HepG2 (cell line): ENCODE data around the gene ADI1. TPM values are rescaled to one million over a fixed set of nuclear protein-coding genes. Genes with fewer than 3 reads are reported as not detected.

Experiments
- CC2D1A ChIP-seq: sonication (generic); formaldehyde crosslinking; IDR thresholded peaks from 2 replicates; pipeline ENCODE4 v1.8.1; 2023; ENCODE audit warnings: mild to moderate bottlenecking, missing genetic modification reagents
- CCAR2 ChIP-seq: fragments of 200-400 bp; formaldehyde crosslinking; optimal IDR thresholded peaks from 2 replicates; pipeline ENCODE3; 2018; ENCODE audit warnings: low read depth, mild to moderate bottlenecking, low read length, moderate library complexity
- CHD4 ChIP-seq: fragments of 200-600 bp; sonication (generic); IDR thresholded peaks from 2 replicates; pipeline ENCODE4 v1.7.0; 2017; ENCODE audit warnings: mild to moderate bottlenecking, low read length, borderline replicate concordance
- FOXC1 ChIP-seq: sonication (generic); formaldehyde crosslinking; IDR thresholded peaks from 2 replicates; pipeline ENCODE4 v1.8.0; 2022; ENCODE audit warnings: mild to moderate bottlenecking, missing genetic modification reagents, borderline replicate concordance
- GATA4 ChIP-seq: sonication (generic); IDR thresholded peaks from 2 replicates; pipeline ENCODE4 v1.6.1; 2016; ENCODE audit warnings: antibody characterized with exemption, low read depth, borderline replicate concordance
- RELA ChIP-seq: sonication (generic); formaldehyde crosslinking; IDR thresholded peaks from 2 replicates; pipeline ENCODE4 v1.4.0; 2020; ENCODE audit warnings: missing genetic modification reagents
- RXRB ChIP-seq: IDR thresholded peaks from 2 replicates; pipeline ENCODE4 v1.6.1; 2016; ENCODE audit warnings: borderline replicate concordance, missing genetic modification reagents, missing compliant biosample characterization
- ZBTB7A ChIP-seq: sonication (generic); formaldehyde crosslinking; IDR thresholded peaks from 2 replicates; pipeline ENCODE4 v1.8.0; 2022; ENCODE audit warnings: mild to moderate bottlenecking, missing genetic modification reagents
- ZNF260 ChIP-seq: sonication (generic); formaldehyde crosslinking; IDR thresholded peaks from 2 replicates; pipeline ENCODE4 v1.4.0; 2020; ENCODE audit warnings: missing genetic modification reagents, low read depth, mild to moderate bottlenecking, borderline replicate concordance
- ZNF264 ChIP-seq: sonication (generic); formaldehyde crosslinking; IDR thresholded peaks from 2 replicates; pipeline ENCODE4 v1.4.0; 2020; ENCODE audit warnings: missing genetic modification reagents
- ZNF33B ChIP-seq: sonication (generic); formaldehyde crosslinking; IDR thresholded peaks from 2 replicates; pipeline ENCODE4 v1.5.1; 2020; ENCODE audit warnings: mild to moderate bottlenecking, missing genetic modification reagents
- ZNF34 ChIP-seq: sonication (generic); formaldehyde crosslinking; IDR thresholded peaks from 2 replicates; pipeline ENCODE4 v1.4.0; 2020; ENCODE audit warnings: mild to moderate bottlenecking, missing genetic modification reagents, borderline replicate concordance
- ZNF496 ChIP-seq: sonication (generic); formaldehyde crosslinking; IDR thresholded peaks from 2 replicates; pipeline ENCODE4 v1.8.1; 2023; ENCODE audit warnings: mild to moderate bottlenecking, moderate library complexity, missing genetic modification reagents; ENCODE audit not compliant: insufficient replicate concordance
- ZNF775 ChIP-seq: sonication (generic); formaldehyde crosslinking; IDR thresholded peaks from 2 replicates; pipeline ENCODE4 v1.4.0; 2020; ENCODE audit warnings: missing genetic modification reagents, mild to moderate bottlenecking, moderate library complexity, borderline replicate concordance
- polyA plus RNA-seq, 8 experiments: library from polyadenylated mRNA; depleted of rRNA in 3 of 8; stranded (reverse) in 7 of 8; unstranded in 1 of 8; fragments of >200 nt; fragmentation: Illumina TruSeq in 4 of 8; extraction: Trizol in 4 of 8; gene quantifications; 2 replicates each; pipeline versions ENCODE4 v1.2.1 to v1.2.3, GENCODE V29; 2011 to 2016; ENCODE audit warnings: low read depth in 4 of 8, missing spikeins in 1 of 8, mixed read lengths in 1 of 8; ENCODE audit not compliant: insufficient read depth in 1 of 8
- total RNA-seq, 5 experiments: library from RNA; depleted of rRNA; stranded (reverse); fragments of >200 nt; fragmentation: Illumina TruSeq; extraction: Trizol; gene quantifications; 2 replicates each; pipeline ENCODE4 v1.2.3, GENCODE V29; 2016; ENCODE audit warnings: low read depth in 1 of 5
- TF ChIP-seq, protein P1 (sequence below): IDR thresholded peaks from 2 replicates; pipeline ENCODE4 v1.6.1; 2016; ENCODE audit warnings: low read depth, control low read depth
- TF ChIP-seq, protein P2 (sequence below): sonication (generic); formaldehyde crosslinking; IDR thresholded peaks from 2 replicates; pipeline ENCODE4 v1.4.0; 2020; ENCODE audit warnings: missing genetic modification reagents
- TF ChIP-seq, protein P3 (sequence below): IDR thresholded peaks from 2 replicates; pipeline ENCODE4 v1.6.1; 2016
- TF ChIP-seq, protein P4 (sequence below): sonication (generic); formaldehyde crosslinking; IDR thresholded peaks from 2 replicates; pipeline ENCODE4 v1.5.1; 2020; ENCODE audit warnings: mild to moderate bottlenecking, missing genetic modification reagents, moderate library complexity

The ADI1 gene
- total and polyA plus RNA-seq, 2 of the 13 experiments (the other 11 are each of a cell fraction or from before 2014, with no cell fraction given): 28.7 to 123 TPM

DNA sequence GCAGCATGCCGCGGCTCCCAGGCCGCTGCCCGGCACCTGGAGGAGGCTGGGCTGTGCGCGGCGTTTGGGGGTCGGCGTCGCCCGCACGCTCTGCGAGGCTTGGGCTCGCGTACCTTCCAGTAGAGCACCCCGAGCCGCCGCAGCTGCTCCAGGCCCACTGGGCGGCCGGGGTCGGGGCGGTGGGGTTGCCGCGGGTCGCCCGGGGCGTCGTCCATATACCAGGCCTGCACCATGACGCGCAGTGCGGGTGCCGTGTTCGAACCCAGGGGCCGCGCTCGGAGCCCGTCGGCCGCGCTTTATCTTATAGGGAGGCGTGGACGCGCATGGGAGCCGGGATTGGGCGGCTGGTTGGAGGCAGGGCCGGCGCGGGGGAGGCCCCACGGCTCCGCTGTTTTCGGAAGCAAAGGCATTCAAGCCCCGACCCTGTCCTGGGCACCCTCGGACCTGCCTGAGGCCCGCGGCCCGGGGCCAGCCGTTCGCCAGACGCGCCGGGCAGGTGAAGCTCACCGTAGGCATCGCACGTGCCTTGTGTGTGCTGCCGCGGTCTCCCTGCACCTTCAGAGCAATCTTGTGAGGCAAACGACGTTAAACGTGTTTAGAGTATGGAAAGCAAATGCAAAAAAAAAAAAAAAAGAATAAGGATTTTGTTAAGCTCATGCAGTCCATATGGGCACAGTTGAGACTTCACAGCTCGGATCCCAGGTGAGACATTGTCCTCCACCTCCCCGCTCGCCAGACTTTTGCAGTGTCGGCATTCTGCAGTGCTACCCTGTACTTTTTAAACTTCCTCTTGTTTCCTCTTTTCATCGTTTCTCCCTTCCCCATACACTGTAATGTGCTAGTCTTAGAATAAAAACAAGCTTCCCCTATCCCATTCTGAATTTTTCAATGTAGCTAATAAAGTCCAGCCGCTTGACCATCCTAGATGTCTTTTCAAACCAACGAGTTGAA is at the start of gene ADI1 (continued):
- TF ChIP-seq ZNF34 (no peak), ZNF775 (no peak; the same call in none of the 2 replicates), GATA4 (peak; percentile 70), CC2D1A (CRISPR knock-in tag) (no peak; the same call in 1 of the 2 replicates), ZNF260 (peak; percentile 97), ZNF33B (CRISPR knock-in tag) (peak; percentile 75; the same call in 1 of the 2 replicates), RXRB (CRISPR knock-in tag) (peak; percentile 69), ZNF264 (CRISPR knock-in tag) (peak; percentile 85), CCAR2 (no peak), CHD4 (no peak), ZNF496 (no peak), ZBTB7A (CRISPR knock-in tag) (peak; percentile 41; the same call in 1 of the 2 replicates), RELA (CRISPR knock-in tag) (no peak; the same call in 1 of the 2 replicates), FOXC1 (CRISPR knock-in tag) (peak; percentile 99)
- TF ChIP-seq, protein P1, sequence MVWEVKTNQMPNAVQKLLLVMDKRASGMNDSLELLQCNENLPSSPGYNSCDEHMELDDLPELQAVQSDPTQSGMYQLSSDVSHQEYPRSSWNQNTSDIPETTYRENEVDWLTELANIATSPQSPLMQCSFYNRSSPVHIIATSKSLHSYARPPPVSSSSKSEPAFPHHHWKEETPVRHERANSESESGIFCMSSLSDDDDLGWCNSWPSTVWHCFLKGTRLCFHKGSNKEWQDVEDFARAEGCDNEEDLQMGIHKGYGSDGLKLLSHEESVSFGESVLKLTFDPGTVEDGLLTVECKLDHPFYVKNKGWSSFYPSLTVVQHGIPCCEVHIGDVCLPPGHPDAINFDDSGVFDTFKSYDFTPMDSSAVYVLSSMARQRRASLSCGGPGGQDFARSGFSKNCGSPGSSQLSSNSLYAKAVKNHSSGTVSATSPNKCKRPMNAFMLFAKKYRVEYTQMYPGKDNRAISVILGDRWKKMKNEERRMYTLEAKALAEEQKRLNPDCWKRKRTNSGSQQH (CRISPR knock-in tag): peak; percentile 88
- TF ChIP-seq, protein P2, sequence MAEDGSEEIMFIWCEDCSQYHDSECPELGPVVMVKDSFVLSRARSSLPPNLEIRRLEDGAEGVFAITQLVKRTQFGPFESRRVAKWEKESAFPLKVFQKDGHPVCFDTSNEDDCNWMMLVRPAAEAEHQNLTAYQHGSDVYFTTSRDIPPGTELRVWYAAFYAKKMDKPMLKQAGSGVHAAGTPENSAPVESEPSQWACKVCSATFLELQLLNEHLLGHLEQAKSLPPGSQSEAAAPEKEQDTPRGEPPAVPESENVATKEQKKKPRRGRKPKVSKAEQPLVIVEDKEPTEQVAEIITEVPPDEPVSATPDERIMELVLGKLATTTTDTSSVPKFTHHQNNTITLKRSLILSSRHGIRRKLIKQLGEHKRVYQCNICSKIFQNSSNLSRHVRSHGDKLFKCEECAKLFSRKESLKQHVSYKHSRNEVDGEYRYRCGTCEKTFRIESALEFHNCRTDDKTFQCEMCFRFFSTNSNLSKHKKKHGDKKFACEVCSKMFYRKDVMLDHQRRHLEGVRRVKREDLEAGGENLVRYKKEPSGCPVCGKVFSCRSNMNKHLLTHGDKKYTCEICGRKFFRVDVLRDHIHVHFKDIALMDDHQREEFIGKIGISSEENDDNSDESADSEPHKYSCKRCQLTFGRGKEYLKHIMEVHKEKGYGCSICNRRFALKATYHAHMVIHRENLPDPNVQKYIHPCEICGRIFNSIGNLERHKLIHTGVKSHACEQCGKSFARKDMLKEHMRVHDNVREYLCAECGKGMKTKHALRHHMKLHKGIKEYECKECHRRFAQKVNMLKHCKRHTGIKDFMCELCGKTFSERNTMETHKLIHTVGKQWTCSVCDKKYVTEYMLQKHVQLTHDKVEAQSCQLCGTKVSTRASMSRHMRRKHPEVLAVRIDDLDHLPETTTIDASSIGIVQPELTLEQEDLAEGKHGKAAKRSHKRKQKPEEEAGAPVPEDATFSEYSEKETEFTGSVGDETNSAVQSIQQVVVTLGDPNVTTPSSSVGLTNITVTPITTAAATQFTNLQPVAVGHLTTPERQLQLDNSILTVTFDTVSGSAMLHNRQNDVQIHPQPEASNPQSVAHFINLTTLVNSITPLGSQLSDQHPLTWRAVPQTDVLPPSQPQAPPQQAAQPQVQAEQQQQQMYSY (CRISPR knock-in tag): peak; percentile 42; the same call in 1 of the 2 replicates
- TF ChIP-seq, protein P3, sequence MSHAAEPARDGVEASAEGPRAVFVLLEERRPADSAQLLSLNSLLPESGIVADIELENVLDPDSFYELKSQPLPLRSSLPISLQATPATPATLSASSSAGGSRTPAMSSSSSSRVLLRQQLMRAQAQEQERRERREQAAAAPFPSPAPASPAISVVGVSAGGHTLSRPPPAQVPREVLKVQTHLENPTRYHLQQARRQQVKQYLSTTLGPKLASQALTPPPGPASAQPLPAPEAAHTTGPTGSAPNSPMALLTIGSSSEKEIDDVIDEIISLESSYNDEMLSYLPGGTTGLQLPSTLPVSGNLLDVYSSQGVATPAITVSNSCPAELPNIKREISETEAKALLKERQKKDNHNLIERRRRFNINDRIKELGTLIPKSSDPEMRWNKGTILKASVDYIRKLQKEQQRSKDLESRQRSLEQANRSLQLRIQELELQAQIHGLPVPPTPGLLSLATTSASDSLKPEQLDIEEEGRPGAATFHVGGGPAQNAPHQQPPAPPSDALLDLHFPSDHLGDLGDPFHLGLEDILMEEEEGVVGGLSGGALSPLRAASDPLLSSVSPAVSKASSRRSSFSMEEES (CRISPR knock-in tag): peak; percentile 73
- TF ChIP-seq, protein P4, sequence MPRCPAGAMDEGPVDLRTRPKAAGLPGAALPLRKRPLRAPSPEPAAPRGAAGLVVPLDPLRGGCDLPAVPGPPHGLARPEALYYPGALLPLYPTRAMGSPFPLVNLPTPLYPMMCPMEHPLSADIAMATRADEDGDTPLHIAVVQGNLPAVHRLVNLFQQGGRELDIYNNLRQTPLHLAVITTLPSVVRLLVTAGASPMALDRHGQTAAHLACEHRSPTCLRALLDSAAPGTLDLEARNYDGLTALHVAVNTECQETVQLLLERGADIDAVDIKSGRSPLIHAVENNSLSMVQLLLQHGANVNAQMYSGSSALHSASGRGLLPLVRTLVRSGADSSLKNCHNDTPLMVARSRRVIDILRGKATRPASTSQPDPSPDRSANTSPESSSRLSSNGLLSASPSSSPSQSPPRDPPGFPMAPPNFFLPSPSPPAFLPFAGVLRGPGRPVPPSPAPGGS (CRISPR knock-in tag): peak; percentile 99
